Measurements from ENCODE around the gene NEO1. TPM values are rescaled to one million over a fixed set of nuclear protein-coding genes. Genes with fewer than 3 reads are reported as not detected.

NEO1 gene
- total RNA-seq, 4 donors from 2014 or later: 27.1 to 39.6 (median 28.8) TPM

- Histone ChIP-seq H3K27ac (no peak overlapping the region), H3K27me3 (no peaks in the 10 kb centered on the region), H3K4me3 (replicated peaks in 1 of 3) (no peak overlapping the region), H3K36me3 (peaks cover 0 to 12% of the 10 kb centered on the region in 2 donors), H3K4me1 (no peaks in the 10 kb centered on the region), H3K9me3 (no peaks in the 10 kb centered on the region)
- DNase-seq: no peak
- intact Hi-C loops (cut with DNase I): no loop called here
- WGBS, 2 donors: 92 to 95% methylated on average over 2 of the region's 2 CpGs
- TF ChIP-seq, protein P1, sequence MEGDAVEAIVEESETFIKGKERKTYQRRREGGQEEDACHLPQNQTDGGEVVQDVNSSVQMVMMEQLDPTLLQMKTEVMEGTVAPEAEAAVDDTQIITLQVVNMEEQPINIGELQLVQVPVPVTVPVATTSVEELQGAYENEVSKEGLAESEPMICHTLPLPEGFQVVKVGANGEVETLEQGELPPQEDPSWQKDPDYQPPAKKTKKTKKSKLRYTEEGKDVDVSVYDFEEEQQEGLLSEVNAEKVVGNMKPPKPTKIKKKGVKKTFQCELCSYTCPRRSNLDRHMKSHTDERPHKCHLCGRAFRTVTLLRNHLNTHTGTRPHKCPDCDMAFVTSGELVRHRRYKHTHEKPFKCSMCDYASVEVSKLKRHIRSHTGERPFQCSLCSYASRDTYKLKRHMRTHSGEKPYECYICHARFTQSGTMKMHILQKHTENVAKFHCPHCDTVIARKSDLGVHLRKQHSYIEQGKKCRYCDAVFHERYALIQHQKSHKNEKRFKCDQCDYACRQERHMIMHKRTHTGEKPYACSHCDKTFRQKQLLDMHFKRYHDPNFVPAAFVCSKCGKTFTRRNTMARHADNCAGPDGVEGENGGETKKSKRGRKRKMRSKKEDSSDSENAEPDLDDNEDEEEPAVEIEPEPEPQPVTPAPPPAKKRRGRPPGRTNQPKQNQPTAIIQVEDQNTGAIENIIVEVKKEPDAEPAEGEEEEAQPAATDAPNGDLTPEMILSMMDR (IDR thresholded peaks at IDR 0.05): no peak
- no peak for TF ChIP-seq POLR2A (IDR thresholded peaks at IDR 0.05)
These were observed 231.2 kb downstream of the NEO1 start for GRCh38 chr15:73283366-73283962.

- intact Hi-C loops (cut with DNase I): no loop called here
- Histone ChIP-seq H3K9me3 (no peaks in the 10 kb centered on the region), H3K4me1 (no peaks in the 10 kb centered on the region), H3K27me3 (no peaks in the 10 kb centered on the region), H3K27ac (no peak overlapping the region), H3K4me3 (replicated peaks in 1 of 3) (no peak overlapping the region), H3K36me3 (peaks cover 3 to 12% of the 10 kb centered on the region in 2 donors)
- TF ChIP-seq, protein P1 (IDR thresholded peaks at IDR 0.05): peak in 1 of 6 experiments; percentile 14
- no peak for TF ChIP-seq POLR2A (IDR thresholded peaks at IDR 0.05)
- 85 to 88% methylated on average over 3 of the region's 3 CpGs for WGBS, 2 donors
- DNase-seq: no peak
These were observed 231.9 kb downstream of the NEO1 start for GRCh38 chr15:73284090-73284716.

DNA sequence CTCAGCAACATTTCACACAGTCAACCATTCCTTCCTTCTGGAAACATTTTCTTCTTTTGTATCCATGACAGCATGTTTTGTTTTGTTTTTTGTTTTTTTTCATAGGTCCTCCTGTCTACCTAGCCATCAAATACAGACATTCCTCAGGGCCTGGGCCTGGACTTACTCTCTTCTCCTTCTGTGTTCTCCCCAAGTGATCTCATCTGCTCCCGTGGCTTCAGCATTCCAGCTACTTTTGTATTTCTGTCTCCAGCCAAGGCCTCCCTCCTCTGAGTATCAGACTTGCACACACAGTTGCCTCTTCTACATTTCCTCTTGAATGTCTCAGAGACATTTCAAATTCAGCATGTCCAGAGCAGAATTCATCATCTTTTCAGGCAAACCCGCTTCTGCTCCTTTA lies 234.0 kb downstream of the NEO1 start:
- Histone ChIP-seq H3K4me1 (no peaks in the 10 kb centered on the region), H3K9me3 (no peaks in the 10 kb centered on the region), H3K36me3 (peaks cover 7 to 22% of the 10 kb centered on the region in 2 donors), H3K27me3 (no peaks in the 10 kb centered on the region), H3K4me3 (replicated peaks in 1 of 3) (no peak overlapping the region), H3K27ac (no peak overlapping the region)
- WGBS, 2 donors: 68 to 71% methylated on average over 2 of the region's 2 CpGs
- DNase-seq: no peak
- intact Hi-C loops (cut with DNase I): no loop called here
- TF ChIP-seq POLR2A (IDR thresholded peaks at IDR 0.05): no peak
- TF ChIP-seq, protein P1 (IDR thresholded peaks at IDR 0.05): no peak

- Histone ChIP-seq H3K9me3 (no peaks in the 10 kb centered on the region), H3K27ac (no peak overlapping the region), H3K27me3 (no peaks in the 10 kb centered on the region), H3K4me3 (replicated peaks in 1 of 3) (no peak overlapping the region), H3K36me3 (peaks cover 7 to 22% of the 10 kb centered on the region in 2 donors), H3K4me1 (no peaks in the 10 kb centered on the region)
- intact Hi-C loops (cut with DNase I): no loop called here
- 58 to 61% methylated on average over 1 of the region's 1 CpG for WGBS, 2 donors
- TF ChIP-seq, protein P1 (IDR thresholded peaks at IDR 0.05): no peak
- no peak for TF ChIP-seq POLR2A (IDR thresholded peaks at IDR 0.05)
- no peak for DNase-seq
These were observed 234.8 kb downstream of the NEO1 start for GRCh38 chr15:73287019-73287418.

DNA sequence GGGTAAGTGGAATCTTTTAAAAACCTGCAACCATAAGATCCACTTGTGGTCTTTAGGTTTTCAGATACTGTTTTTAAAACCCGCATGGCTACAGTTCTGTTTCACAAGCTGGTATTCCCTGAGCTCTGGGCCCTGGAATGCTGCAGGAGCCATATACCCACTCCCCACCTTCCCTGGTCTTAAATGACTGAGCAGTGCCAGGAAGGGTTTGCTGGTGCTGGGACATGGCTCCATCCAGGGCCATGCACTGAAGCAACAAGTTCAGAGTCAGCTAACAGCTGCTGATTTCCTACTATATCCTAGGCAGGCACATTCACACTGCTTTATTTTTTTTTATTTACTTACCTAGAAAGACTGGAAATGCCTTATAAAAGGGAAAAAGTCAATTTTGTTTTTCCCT lies 239.2 kb downstream of the NEO1 start:
- Histone ChIP-seq H3K36me3 (peaks cover 7 to 13% of the 10 kb centered on the region in 2 donors), H3K9me3 (no peaks in the 10 kb centered on the region), H3K27me3 (no peaks in the 10 kb centered on the region), H3K27ac (no peak overlapping the region), H3K4me3 (replicated peaks in 1 of 3) (no peak overlapping the region), H3K4me1 (no peaks in the 10 kb centered on the region)
- WGBS, 2 donors: 85 to 89% methylated on average over 1 of the region's 1 CpG
- no peak for TF ChIP-seq POLR2A (IDR thresholded peaks at IDR 0.05)
- TF ChIP-seq, protein P1 (IDR thresholded peaks at IDR 0.05): no peak
- no peak for DNase-seq
- intact Hi-C loops (cut with DNase I): no loop called here
